A549 (cell line): Measurements from ENCODE around the gene PBX4.

ENCODE experiments used
- CEBPB ChIP-seq, 2 experiments: fragments of >200 bp in 1 of 2; sonication (Bioruptor Twin) in 1 of 2; formaldehyde crosslinking in 1 of 2; IDR thresholded peaks; 2 replicates each; pipeline ENCODE4 v1.6.1; 2012 to 2016
- EP300 ChIP-seq, 2 experiments: fragments of >200 bp; sonication (Bioruptor Twin); formaldehyde crosslinking; IDR thresholded peaks; 2 replicates in 1 of 2; 3 replicates in 1 of 2; pipeline ENCODE4 v1.6.1; 2016 to 2017
- ESRRA ChIP-seq: fragments of 150-350 bp; IDR thresholded peaks from 2 replicates; pipeline ENCODE4 v1.6.1; 2014; ENCODE audit warnings: mild to moderate bottlenecking, low read length, borderline replicate concordance
- MAZ ChIP-seq: fragments of 150-350 bp; IDR thresholded peaks from 2 replicates; pipeline ENCODE4 v1.6.1; 2014; ENCODE audit warnings: antibody characterized with exemption, low read depth, low read length, borderline replicate concordance
- POLR2A ChIP-seq: IDR thresholded peaks from 2 replicates; pipeline ENCODE4 v1.6.1; 2012; ENCODE audit warnings: mild to moderate bottlenecking, low read length
- RAD21 ChIP-seq, 2 experiments: fragments of >200 bp in 1 of 2; sonication (Bioruptor Twin) in 1 of 2; formaldehyde crosslinking in 1 of 2; IDR thresholded peaks in 1 of 2; conservative IDR thresholded peaks in 1 of 2; 2 replicates in 1 of 2; 3 replicates in 1 of 2; pipeline ENCODE4 v1.6.1; 2012 to 2018; ENCODE audit warnings: inconsistent platforms in 1 of 2
- SMC3 ChIP-seq: fragments of >200 bp; sonication (Bioruptor Twin); formaldehyde crosslinking; IDR thresholded peaks from 3 replicates; pipeline ENCODE4 v1.6.1; 2018; ENCODE audit warnings: inconsistent platforms
- ZFP36 ChIP-seq: fragments of 450-650 bp; IDR thresholded peaks from 2 replicates; pipeline ENCODE4 v1.6.1; 2014; ENCODE audit warnings: borderline replicate concordance; ENCODE audit not compliant: partially characterized antibody
- ZNF302 ChIP-seq: fragments of 250-450 bp; sonication (Bioruptor Pico); IDR thresholded peaks from 2 replicates; pipeline ENCODE4 v1.9.0; 2021; ENCODE audit warnings: inconsistent platforms, mild to moderate bottlenecking, moderate library complexity
- TF ChIP-seq, protein P1 (sequence below): fragments of >200 bp; sonication (Bioruptor Twin); formaldehyde crosslinking; IDR thresholded peaks from 3 replicates; pipeline ENCODE4 v1.5.1; 2016
- TF ChIP-seq, protein P2 (sequence below): IDR thresholded peaks from 2 replicates; pipeline ENCODE4 v1.6.1; 2012
- TF ChIP-seq, protein P3 (sequence below): IDR thresholded peaks from 2 replicates; pipeline ENCODE4 v1.6.1; 2012
- TF ChIP-seq, protein P4 (sequence below): fragments of >200 bp; sonication (Bioruptor Twin); formaldehyde crosslinking; IDR thresholded peaks from 3 replicates; pipeline ENCODE4 v1.6.1; 2016
- TF ChIP-seq, protein P5 (sequence below): fragments of 250-450 bp; sonication (Bioruptor Pico); IDR thresholded peaks from 2 replicates; pipeline ENCODE4 v1.5.0; 2021; ENCODE audit warnings: mild to moderate bottlenecking, moderate library complexity, borderline replicate concordance

DNA sequence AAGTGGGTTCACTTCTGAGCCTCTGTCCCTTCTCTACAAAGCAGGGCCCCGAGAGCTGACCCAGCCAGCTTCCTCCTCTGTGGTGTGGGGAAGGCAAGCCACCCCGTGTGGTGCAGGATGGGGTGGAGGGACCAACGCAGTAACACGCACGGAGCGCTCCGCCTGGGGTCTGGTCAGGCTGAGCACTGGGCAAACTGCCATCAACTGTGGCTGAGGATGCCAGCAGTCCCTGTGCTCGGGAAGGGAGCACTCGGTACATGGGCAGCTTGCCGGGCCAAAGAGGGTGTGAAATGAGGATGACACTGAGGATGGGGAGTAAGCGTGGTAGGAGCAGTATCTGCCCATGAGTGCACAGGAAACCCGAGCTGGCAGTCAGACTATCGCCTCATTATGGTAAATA is 32.6 kb upstream of the PBX4 start:
- no peak for TF ChIP-seq POLR2A
- TF ChIP-seq, protein P1, sequence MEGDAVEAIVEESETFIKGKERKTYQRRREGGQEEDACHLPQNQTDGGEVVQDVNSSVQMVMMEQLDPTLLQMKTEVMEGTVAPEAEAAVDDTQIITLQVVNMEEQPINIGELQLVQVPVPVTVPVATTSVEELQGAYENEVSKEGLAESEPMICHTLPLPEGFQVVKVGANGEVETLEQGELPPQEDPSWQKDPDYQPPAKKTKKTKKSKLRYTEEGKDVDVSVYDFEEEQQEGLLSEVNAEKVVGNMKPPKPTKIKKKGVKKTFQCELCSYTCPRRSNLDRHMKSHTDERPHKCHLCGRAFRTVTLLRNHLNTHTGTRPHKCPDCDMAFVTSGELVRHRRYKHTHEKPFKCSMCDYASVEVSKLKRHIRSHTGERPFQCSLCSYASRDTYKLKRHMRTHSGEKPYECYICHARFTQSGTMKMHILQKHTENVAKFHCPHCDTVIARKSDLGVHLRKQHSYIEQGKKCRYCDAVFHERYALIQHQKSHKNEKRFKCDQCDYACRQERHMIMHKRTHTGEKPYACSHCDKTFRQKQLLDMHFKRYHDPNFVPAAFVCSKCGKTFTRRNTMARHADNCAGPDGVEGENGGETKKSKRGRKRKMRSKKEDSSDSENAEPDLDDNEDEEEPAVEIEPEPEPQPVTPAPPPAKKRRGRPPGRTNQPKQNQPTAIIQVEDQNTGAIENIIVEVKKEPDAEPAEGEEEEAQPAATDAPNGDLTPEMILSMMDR = no peak
- no peak for TF ChIP-seq ESRRA
- no peak for TF ChIP-seq CEBPB (IDR thresholded peaks at IDR 0.05)
- TF ChIP-seq, protein P2, sequence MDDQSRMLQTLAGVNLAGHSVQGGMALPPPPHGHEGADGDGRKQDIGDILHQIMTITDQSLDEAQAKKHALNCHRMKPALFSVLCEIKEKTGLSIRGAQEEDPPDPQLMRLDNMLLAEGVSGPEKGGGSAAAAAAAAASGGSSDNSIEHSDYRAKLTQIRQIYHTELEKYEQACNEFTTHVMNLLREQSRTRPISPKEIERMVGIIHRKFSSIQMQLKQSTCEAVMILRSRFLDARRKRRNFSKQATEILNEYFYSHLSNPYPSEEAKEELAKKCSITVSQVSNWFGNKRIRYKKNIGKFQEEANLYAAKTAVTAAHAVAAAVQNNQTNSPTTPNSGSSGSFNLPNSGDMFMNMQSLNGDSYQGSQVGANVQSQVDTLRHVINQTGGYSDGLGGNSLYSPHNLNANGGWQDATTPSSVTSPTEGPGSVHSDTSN = no peak
- no peak for TF ChIP-seq ZNF302 (CRISPR knock-in tag)
- no peak for TF ChIP-seq MAZ
- TF ChIP-seq, protein P3, sequence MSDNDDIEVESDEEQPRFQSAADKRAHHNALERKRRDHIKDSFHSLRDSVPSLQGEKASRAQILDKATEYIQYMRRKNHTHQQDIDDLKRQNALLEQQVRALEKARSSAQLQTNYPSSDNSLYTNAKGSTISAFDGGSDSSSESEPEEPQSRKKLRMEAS = no peak
- TF ChIP-seq, protein P4, sequence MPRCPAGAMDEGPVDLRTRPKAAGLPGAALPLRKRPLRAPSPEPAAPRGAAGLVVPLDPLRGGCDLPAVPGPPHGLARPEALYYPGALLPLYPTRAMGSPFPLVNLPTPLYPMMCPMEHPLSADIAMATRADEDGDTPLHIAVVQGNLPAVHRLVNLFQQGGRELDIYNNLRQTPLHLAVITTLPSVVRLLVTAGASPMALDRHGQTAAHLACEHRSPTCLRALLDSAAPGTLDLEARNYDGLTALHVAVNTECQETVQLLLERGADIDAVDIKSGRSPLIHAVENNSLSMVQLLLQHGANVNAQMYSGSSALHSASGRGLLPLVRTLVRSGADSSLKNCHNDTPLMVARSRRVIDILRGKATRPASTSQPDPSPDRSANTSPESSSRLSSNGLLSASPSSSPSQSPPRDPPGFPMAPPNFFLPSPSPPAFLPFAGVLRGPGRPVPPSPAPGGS = no peak
- no peak for TF ChIP-seq SMC3
- TF ChIP-seq ZFP36 = no peak
- TF ChIP-seq, protein P5, sequence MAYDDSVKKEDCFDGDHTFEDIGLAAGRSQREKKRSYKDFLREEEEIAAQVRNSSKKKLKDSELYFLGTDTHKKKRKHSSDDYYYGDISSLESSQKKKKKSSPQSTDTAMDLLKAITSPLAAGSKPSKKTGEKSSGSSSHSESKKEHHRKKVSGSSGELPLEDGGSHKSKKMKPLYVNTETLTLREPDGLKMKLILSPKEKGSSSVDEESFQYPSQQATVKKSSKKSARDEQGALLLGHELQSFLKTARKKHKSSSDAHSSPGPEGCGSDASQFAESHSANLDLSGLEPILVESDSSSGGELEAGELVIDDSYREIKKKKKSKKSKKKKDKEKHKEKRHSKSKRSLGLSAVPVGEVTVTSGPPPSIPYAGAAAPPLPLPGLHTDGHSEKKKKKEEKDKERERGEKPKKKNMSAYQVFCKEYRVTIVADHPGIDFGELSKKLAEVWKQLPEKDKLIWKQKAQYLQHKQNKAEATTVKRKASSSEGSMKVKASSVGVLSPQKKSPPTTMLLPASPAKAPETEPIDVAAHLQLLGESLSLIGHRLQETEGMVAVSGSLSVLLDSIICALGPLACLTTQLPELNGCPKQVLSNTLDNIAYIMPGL (CRISPR knock-in tag) = no peak
- TF ChIP-seq RAD21 (conservative IDR thresholded peaks at IDR 0.05 in 1 of 2, IDR thresholded peaks at IDR 0.05 in 1 of 2) = no peak
- TF ChIP-seq EP300 (IDR thresholded peaks at IDR 0.05) = no peak
